Large intestine (tissue), 3 donors: ENCODE measurements around the gene RNF152. TPM values are rescaled to one million over a fixed set of nuclear protein-coding genes. Genes with fewer than 3 reads are reported as not detected.
A peak's percentile ranks its signal among the peaks of the same experiment; 100 is the strongest.

Experiments
- DNase-seq, 2 donors: peaks; one replicate each; pipeline versions ENCODE4 v3.0.0 to v3.0.0-alpha.2; 2013
- H3K27ac ChIP-seq: one replicate; pipeline ENCODE4 v1.5.1; 2013; ENCODE audit warnings: low read length
- H3K27me3 ChIP-seq: 2 replicates; pipeline ENCODE4 v1.6.1; 2013; ENCODE audit warnings: low read length; ENCODE audit not compliant: control insufficient read depth, insufficient read depth
- H3K36me3 ChIP-seq: 2 replicates; pipeline ENCODE4 v1.6.1; 2013; ENCODE audit warnings: low read length; ENCODE audit not compliant: control insufficient read depth, insufficient read depth
- H3K4me1 ChIP-seq: one replicate; pipeline ENCODE4 v1.6.1; 2013; ENCODE audit warnings: low read length; ENCODE audit not compliant: control insufficient read depth, insufficient read depth
- H3K4me3 ChIP-seq: one replicate; pipeline ENCODE4 v1.5.1; 2013; ENCODE audit warnings: low read length
- H3K9me3 ChIP-seq: one replicate; pipeline ENCODE4 v1.6.1; 2013; ENCODE audit warnings: mild to moderate bottlenecking, low read depth, low read length, moderate library complexity; ENCODE audit not compliant: control insufficient read depth
- WGBS: methylation state at CpG from one replicate; pipeline ENCODE4 v1.1.5; 2013; ENCODE audit warnings: low lambda C conversion rate; ENCODE audit not compliant: insufficient coverage; 5-methylcytosine and 5-hydroxymethylcytosine counted together
- polyA plus RNA-seq: library from polyadenylated mRNA; unstranded; fragments of 120-200 nt; gene quantifications from one replicate; pipeline ENCODE4 v1.2.1, GENCODE V29; 2013

RNF152 gene
- polyA plus RNA-seq, 1 donor: 3.2 TPM

DNA sequence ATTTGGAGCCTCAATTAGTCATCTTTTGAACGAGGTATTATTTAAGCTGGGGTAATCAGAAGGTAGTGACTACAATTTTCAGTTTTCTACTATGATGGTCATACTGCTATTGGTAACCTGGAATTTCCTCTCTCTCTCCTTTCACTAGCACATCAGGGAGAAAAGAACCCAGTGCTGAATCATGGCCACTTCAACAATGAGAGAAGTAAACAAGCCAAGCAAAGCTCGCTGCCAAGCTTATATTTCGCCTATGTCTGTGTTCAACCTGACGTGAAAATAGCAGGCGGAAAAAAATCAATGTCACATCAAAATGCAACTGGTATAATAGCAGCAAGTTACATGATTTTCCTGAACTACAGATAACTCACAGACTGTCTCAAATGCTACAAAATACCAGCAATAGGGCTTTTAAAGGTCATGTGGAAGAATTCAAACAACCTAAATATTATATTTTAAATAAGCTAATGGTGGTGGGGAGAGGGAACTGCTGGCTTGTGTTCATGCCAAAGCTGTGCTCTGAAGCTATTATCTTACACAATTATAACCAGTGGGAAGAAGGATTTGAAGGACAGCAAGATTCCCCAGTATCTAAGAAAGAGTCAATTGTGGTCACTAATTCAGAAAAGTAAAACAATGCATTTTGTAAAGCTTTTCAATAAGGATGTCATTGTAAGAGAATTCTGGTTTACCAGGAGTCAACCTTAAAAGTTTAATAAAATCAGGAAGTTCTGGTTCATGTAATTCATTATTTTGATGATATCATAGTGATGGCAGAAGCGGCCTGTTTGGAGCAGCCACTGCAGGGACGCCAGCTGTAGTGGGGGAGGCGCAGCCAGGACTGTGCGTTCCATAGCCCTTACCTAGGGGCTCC is 38.0 kb downstream of the RNF152 start:
- WGBS: 65% methylated on average over 2 of the region's 9 CpGs
- Histone ChIP-seq H3K36me3 (peaks cover 3% of the 10 kb centered on the region), H3K27me3 (no peaks in the 10 kb centered on the region), H3K4me1 (no peaks in the 10 kb centered on the region), H3K9me3 (no peaks in the 10 kb centered on the region), H3K27ac (no peak overlapping the region), H3K4me3 (no peak overlapping the region)
- no peak for DNase-seq

DNA sequence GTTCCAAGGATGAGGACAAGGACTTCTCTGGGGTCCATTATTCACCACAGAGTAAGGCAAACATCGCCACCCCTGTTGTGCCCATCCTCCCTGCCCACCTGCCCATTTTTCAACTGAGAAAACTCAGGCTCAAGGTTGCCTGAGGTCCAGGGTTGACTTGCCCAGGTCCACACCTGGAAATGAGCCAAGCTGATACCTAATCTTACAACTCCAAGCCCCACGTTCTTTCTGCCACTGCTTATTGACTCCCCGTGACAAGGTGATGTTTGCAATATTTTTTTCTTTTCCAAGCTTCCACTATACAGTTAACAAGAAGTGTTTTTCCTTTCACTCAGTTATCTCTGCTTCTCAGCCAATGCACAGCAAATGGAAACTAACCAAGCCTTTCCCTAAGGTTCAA is 39.0 kb downstream of the RNF152 start:
- no peaks in the 10 kb centered on the region for H3K36me3 ChIP-seq
- no peaks in the 10 kb centered on the region for H3K27me3 ChIP-seq
- no peak overlapping the region for H3K4me3 ChIP-seq
- DNase-seq: no peak
- no peaks in the 10 kb centered on the region for H3K4me1 ChIP-seq
- no peaks in the 10 kb centered on the region for H3K9me3 ChIP-seq
- H3K27ac ChIP-seq: no peak overlapping the region
- WGBS: no CpG with 5 or more reads among the region's 3 CpGs

DNA sequence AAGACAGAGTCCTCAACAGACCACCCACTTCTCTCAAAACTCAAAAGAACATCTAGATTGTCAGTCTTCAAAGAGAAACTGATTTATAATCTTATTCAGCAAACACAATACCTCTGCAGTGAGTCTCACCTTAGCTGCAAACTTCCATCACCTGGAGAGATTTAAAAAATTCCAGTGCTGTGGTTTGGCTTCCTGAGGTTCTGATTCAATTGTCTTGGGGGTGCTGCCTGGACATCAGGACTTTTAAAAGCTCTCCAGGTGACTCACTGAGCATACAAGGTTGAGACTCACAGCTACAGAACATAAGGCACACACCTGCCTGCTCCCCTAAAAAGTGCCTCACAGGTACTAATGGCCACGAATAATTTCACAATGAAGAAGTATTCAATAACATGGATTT is 40.3 kb downstream of the RNF152 start:
- WGBS: no CpG with 5 or more reads among the region's 1 CpG
- Histone ChIP-seq H3K27me3 (no peaks in the 10 kb centered on the region), H3K4me3 (no peak overlapping the region), H3K36me3 (no peaks in the 10 kb centered on the region), H3K9me3 (no peaks in the 10 kb centered on the region), H3K27ac (no peak overlapping the region), H3K4me1 (no peaks in the 10 kb centered on the region)
- no peak for DNase-seq

DNA sequence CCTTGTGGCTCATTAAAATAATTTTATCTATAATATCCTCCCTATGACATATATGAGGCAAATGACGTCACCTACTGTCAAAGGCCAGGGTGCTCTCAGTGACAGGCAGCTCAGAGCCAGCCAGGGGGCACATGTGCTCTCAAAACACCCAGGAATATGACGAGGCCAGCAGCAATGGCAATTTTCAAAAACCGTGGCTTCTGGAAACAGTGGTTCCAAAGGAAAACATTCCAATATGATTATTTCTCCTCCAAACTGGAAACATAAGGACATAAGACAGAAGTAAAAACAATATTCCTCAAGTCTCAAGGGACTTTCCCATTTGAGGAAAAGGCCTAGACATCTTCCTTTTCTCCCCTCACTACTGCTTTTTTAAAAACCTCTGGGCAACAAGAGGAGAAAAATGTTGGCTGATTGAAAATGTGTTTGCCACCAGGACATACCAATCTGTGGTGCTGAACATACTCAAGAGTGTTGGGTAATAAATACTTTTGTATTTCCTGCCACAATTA is 40.8 kb downstream of the RNF152 start:
- H3K4me1 ChIP-seq: no peaks in the 10 kb centered on the region
- no peaks in the 10 kb centered on the region for H3K9me3 ChIP-seq
- no peaks in the 10 kb centered on the region for H3K27me3 ChIP-seq
- no peaks in the 10 kb centered on the region for H3K36me3 ChIP-seq
- DNase-seq: no peak
- no peak overlapping the region for H3K4me3 ChIP-seq
- no peak overlapping the region for H3K27ac ChIP-seq
- WGBS: 80% methylated on average over 2 of the region's 3 CpGs

DNA sequence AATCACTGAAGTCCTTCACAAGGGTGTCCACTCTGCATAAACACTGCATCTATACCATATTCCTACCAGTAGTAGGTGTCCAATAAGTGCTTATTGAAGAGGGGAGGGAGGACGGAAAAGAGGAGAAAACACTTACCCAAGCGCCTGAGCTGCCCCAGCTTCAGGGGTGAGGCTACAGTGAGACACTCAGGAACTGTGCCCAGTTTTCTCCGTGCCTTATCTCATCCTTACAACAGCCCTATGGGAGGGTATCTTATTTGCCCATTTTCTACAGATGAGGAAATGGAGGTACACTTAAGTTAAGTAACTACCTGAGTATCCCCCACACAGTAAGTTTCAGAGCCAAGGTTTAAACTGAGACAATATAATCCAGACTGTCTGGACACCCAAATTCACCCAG is 41.5 kb downstream of the RNF152 start:
- Histone ChIP-seq H3K27me3 (no peaks in the 10 kb centered on the region), H3K36me3 (no peaks in the 10 kb centered on the region), H3K27ac (no peak overlapping the region), H3K4me3 (no peak overlapping the region), H3K4me1 (no peaks in the 10 kb centered on the region), H3K9me3 (no peaks in the 10 kb centered on the region)
- no peak for DNase-seq
- no CpG with 5 or more reads among the region's 3 CpGs for WGBS

DNA sequence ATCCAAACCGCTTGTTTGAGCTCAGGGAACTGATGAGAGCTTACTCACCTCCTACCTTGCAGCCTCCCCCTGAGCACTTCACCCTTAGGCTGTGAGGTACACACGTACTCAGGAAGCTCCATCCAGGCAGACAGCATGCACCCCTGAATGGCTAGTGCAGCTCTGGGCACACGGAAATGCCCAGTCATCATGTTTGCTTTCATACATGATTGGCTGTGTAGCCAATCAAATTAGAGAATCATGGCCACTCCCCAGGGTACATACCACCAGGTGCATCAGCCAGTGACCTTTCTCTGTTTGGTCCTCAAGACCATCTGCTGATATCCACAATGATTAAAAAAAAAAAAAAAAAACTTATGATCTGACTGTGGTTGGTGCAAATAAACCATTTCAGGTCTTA is 42.1 kb downstream of the RNF152 start:
- Histone ChIP-seq H3K9me3 (no peaks in the 10 kb centered on the region), H3K36me3 (no peaks in the 10 kb centered on the region), H3K4me1 (no peaks in the 10 kb centered on the region), H3K4me3 (no peak overlapping the region), H3K27ac (no peak overlapping the region), H3K27me3 (no peaks in the 10 kb centered on the region)
- no peak for DNase-seq
- no CpG with 5 or more reads among the region's 3 CpGs for WGBS

DNA sequence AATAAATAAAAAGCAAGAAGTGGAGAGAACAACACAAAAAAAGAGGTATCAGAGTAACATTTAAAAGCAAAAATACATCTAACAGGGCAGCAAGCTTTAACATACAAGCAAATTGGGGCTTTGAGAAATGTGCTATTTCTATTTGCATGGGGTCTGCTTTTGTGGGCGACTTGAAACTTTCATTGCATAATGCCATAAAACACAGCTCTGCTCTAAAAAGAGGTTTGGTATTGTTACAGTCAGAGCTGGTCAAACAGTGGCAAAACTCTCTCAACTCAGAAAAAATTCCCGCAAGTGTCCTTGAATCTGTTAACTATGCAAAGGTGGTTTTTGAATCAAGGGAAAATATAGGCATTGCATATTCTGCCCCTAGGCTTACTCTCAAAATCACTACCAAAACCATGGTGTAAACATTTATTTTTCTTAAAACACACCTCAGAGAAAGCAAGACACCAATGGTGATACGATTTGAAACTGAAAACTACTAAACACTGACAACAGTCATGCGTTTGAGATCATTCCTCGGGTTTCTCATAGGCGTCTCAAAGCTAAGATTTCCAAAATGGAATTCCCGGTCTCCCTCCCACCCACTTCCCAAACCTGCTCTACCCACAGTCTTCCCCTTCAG is 45.5 kb downstream of the RNF152 start:
- peaks cover 2% of the 10 kb centered on the region for H3K9me3 ChIP-seq
- no peak overlapping the region for H3K4me3 ChIP-seq
- DNase-seq: no peak
- no peaks in the 10 kb centered on the region for H3K27me3 ChIP-seq
- 83% methylated on average over 4 of the region's 7 CpGs for WGBS
- H3K27ac ChIP-seq: no peak overlapping the region
- H3K36me3 ChIP-seq: no peaks in the 10 kb centered on the region
- no peaks in the 10 kb centered on the region for H3K4me1 ChIP-seq

DNA sequence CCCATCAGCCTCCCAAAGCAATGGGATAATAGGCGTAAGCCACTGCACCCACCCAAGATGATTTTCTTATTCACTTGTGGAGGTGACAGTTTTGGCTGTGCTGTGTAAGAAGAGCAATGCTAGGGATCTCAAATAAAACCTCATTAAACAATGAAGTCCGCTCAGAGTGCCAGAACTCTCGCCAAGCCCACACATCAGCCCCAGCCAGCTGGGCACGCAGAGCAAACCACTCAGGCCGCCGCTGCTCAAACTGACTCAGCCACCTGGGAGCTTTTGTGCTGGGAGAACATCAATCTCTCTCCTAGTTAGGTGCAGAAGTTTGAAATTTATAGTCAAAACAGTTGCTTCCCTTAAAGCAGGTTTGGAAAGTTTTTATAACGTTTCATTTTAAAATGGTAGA is 47.6 kb downstream of the RNF152 start:
- no peaks in the 10 kb centered on the region for H3K27me3 ChIP-seq
- H3K27ac ChIP-seq: no peak overlapping the region
- H3K9me3 ChIP-seq: peaks cover 2% of the 10 kb centered on the region
- H3K4me1 ChIP-seq: no peaks in the 10 kb centered on the region
- H3K36me3 ChIP-seq: no peaks in the 10 kb centered on the region
- no peak for DNase-seq
- WGBS: no CpG with 5 or more reads among the region's 7 CpGs
- no peak overlapping the region for H3K4me3 ChIP-seq

DNA sequence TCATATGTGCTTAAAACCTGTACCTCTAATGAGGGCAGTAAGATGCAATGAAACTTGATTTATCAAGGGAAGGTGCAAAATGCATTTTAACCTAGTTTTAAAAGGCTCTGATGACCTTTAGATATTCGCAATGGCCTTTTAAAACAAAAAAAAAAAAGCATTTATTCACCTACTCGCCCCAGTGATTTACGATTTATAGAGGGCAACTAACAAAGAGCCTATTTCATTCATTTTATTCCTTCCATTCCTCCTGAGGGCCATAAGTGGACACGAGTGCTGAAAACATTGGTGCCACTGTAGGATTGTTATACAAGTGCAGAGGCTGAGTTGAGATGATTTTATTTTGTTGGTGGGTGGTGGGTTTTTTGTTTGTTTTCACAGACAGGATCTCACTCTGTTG is 48.1 kb downstream of the RNF152 start:
- no peaks in the 10 kb centered on the region for H3K27me3 ChIP-seq
- 94% methylated on average over 3 of the region's 4 CpGs for WGBS
- no peak overlapping the region for H3K27ac ChIP-seq
- no peaks in the 10 kb centered on the region for H3K36me3 ChIP-seq
- no peak for DNase-seq
- no peak overlapping the region for H3K4me3 ChIP-seq
- H3K4me1 ChIP-seq: no peaks in the 10 kb centered on the region
- H3K9me3 ChIP-seq: peaks cover 2% of the 10 kb centered on the region

DNA sequence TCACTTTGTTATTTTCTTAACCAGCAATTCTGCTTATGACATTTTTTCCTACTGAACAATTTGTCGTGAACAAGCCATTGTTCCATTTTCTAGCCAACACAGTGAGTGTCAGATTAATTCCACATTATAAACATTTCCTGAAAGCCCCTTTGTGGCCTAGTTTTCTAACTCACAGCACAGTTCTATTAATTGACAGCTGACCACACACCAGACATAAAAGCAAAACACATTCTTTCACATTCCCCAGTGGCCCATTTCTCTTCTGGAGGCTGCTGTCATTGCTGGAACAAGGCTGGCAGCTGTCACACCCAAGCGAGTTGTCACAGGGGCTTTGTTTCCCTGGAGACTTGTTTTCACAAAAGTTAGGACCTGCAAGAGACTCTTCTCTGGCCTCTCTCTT is 50.7 kb downstream of the RNF152 start:
- Histone ChIP-seq H3K27ac (no peak overlapping the region), H3K4me1 (no peaks in the 10 kb centered on the region), H3K27me3 (no peaks in the 10 kb centered on the region), H3K36me3 (no peaks in the 10 kb centered on the region), H3K9me3 (peaks cover 2% of the 10 kb centered on the region), H3K4me3 (no peak overlapping the region)
- WGBS: 91% methylated on average over 1 of the region's 2 CpGs
- peak in 1 of 2 donors; percentile 11 for DNase-seq
